Calu3 (cell line): ENCODE measurements around the gene GRM1. TPM values are rescaled to one million over a fixed set of nuclear protein-coding genes. Genes with fewer than 3 reads are reported as not detected.

Experiments
- BruUV-seq: library from RNA; stranded (reverse); fragments of 400-500 nt; replicated peaks from 2 replicates; lab custom pipeline; 2021; lab: Mats Ljungman, UMichigan
- CTCF ChIA-PET: fragments of 300-600 bp; sonication (Branson Sonifier 250); formaldehyde crosslinking; loops from one replicate; lab custom pipeline; 2022; ENCODE audit warnings: antibody characterized with exemption; lab: Charles Lee
- DNase-seq: peaks from one replicate; pipeline ENCODE4 v3.0.0; 2022
- H3K27ac Mint-ChIP-seq: one replicate; pipeline ENCODE4 v1.8.0; 2022; ENCODE audit warnings: mixed read lengths; ENCODE audit not compliant: unreplicated experiment
- H3K27me3 Mint-ChIP-seq: one replicate; pipeline ENCODE4 v1.8.0; 2022; ENCODE audit warnings: mixed read lengths; ENCODE audit not compliant: unreplicated experiment
- H3K36me3 Mint-ChIP-seq: one replicate; pipeline ENCODE4 v1.8.0; 2022; ENCODE audit warnings: mild to moderate bottlenecking, moderate library complexity, mixed read lengths; ENCODE audit not compliant: insufficient read depth, unreplicated experiment
- H3K4me1 Mint-ChIP-seq: one replicate; pipeline ENCODE4 v1.8.0; 2022; ENCODE audit warnings: mild to moderate bottlenecking, low read depth, mixed read lengths; ENCODE audit not compliant: unreplicated experiment
- H3K4me3 Mint-ChIP-seq: one replicate; pipeline ENCODE4 v1.8.0; 2022; ENCODE audit warnings: mild to moderate bottlenecking, low read depth, moderate library complexity, mixed read lengths; ENCODE audit not compliant: unreplicated experiment
- H3K9me3 Mint-ChIP-seq: one replicate; pipeline ENCODE4 v1.8.0; 2022; ENCODE audit warnings: low read depth, mixed read lengths; ENCODE audit not compliant: unreplicated experiment
- CTCF ChIP-seq: fragments of 200-600 bp; IDR thresholded peaks from one replicate; pipeline ENCODE4 v1.8.0; 2022; ENCODE audit warnings: antibody characterized with exemption; ENCODE audit not compliant: unreplicated experiment
- intact Hi-C: fragments of 100-400 bp; cut with micrococcal nuclease; formaldehyde crosslinking; loops from one replicate; pipeline ENCODE4 v1.10.0; 2022; ENCODE audit not compliant: unreplicated experiment
- total RNA-seq: library from RNA; stranded (reverse); gene quantifications from 2 replicates; pipeline ENCODE4 v1.2.3, GENCODE V29; 2022

Gene GRM1
- total RNA-seq, 1 experiment from 2014 or later = not detected

DNA sequence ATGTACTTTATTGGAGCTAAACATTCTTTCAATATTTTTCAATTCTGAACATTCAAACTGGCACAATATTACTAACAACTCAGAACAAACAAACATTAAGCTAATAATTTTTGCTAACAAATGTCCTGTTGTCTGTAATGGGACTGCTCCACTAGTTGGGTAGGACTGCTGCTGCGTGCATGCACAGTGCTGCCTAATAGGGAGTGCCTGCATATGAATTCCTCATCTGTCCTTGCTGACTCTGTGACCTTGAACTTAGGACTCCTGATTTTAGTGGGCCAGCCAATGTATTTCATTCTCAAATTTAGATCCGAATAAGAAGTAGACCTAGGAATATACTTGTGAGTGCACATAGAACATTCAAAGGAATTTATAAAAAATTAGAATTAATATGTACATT is 318.2 kb downstream of the GRM1 start:
- no peak overlapping the region for H3K27ac Mint-ChIP-seq
- DNase-seq = no peak
- intact Hi-C loops = no loop called here
- H3K9me3 Mint-ChIP-seq = no peaks in the 10 kb centered on the region
- H3K4me3 Mint-ChIP-seq = no peak overlapping the region
- TF ChIP-seq CTCF = no peak
- BruUV-seq = no TSS peak
- H3K36me3 Mint-ChIP-seq = no peaks in the 10 kb centered on the region
- H3K27me3 Mint-ChIP-seq = no peaks in the 10 kb centered on the region
- CTCF ChIA-PET = no interaction called here
- H3K4me1 Mint-ChIP-seq = no peaks in the 10 kb centered on the region

- Mint-ChIP-seq H3K27ac (no peak overlapping the region), H3K9me3 (no peaks in the 10 kb centered on the region), H3K4me3 (no peak overlapping the region), H3K27me3 (no peaks in the 10 kb centered on the region), H3K36me3 (no peaks in the 10 kb centered on the region), H3K4me1 (no peaks in the 10 kb centered on the region)
- intact Hi-C loops = no loop called here
- no peak for TF ChIP-seq CTCF
- CTCF ChIA-PET = no interaction called here
- no peak for DNase-seq
- BruUV-seq = no TSS peak
These were observed 318.8 kb downstream of the GRM1 start for GRCh38 chr6:146347690-146348089.

DNA sequence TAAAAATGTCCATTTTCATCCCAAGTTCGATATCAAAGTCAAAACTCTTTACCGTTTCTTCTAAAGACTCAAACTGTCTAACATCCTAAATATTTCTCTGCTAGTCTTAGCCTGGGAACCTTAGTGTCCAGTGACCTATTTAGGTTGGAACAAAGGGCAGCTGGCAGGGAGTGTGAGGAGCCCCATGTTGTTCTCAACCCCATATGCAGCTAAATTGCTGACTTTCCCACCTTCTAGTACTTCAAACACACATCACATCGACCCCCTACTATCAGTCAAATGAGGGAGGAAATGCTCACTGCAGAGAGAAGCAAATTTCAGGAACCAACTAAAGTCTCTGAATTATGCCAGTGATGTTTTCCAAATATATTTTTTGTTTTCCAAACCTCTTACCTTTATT is 322.2 kb downstream of the GRM1 start:
- CTCF ChIA-PET = no interaction called here
- H3K4me1 Mint-ChIP-seq = peaks cover 17% of the 10 kb centered on the region
- no peaks in the 10 kb centered on the region for H3K9me3 Mint-ChIP-seq
- TF ChIP-seq CTCF = no peak
- H3K27ac Mint-ChIP-seq = no peak overlapping the region
- H3K36me3 Mint-ChIP-seq = no peaks in the 10 kb centered on the region
- H3K4me3 Mint-ChIP-seq = no peak overlapping the region
- no TSS peak for BruUV-seq
- intact Hi-C loops = no loop called here
- H3K27me3 Mint-ChIP-seq = no peaks in the 10 kb centered on the region
- no peak for DNase-seq

DNA sequence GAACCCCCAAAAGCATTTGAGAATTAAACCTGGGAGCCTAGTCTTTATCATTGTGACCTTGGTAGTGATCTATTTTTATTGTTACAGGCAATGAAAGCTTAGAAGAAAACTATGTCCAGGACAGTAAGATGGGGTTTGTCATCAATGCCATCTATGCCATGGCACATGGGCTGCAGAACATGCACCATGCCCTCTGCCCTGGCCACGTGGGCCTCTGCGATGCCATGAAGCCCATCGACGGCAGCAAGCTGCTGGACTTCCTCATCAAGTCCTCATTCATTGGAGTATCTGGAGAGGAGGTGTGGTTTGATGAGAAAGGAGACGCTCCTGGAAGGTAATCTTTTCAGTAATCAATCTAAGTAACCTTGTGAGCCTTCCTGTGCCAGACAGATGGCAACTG is 323.3 kb downstream of the GRM1 start:
- CTCF ChIA-PET = no interaction called here
- Mint-ChIP-seq H3K27ac (no peak overlapping the region), H3K4me1 (peaks cover 17% of the 10 kb centered on the region), H3K4me3 (no peak overlapping the region), H3K27me3 (no peaks in the 10 kb centered on the region), H3K9me3 (no peaks in the 10 kb centered on the region), H3K36me3 (no peaks in the 10 kb centered on the region)
- TF ChIP-seq CTCF = no peak
- BruUV-seq = no TSS peak
- intact Hi-C loops = no loop called here
- no peak for DNase-seq
